ENCODE measurements around the gene SLX4.

The SLX4 gene

GRCh38 chr16:3553138-3553923 lies 58.1 kb downstream of the SLX4 start:
- no CpG with 5 or more reads among the region's 11 CpGs for WGBS (ENCODE audit: insufficient coverage, insufficient read length)
- H3K4me3 ChIP-seq (ENCODE audit: low read length), result no peak overlapping the region
- H3K27me3 ChIP-seq (ENCODE audit: control insufficient read depth, insufficient read depth, low read length), result no peaks in the 10 kb centered on the region
- peaks cover 14% of the 10 kb centered on the region for H3K4me1 ChIP-seq (ENCODE audit: control insufficient read depth, insufficient read depth, low read length)
- H3K27ac ChIP-seq (ENCODE audit: low read length), result no peak overlapping the region
- no peaks in the 10 kb centered on the region for H3K36me3 ChIP-seq (ENCODE audit: control insufficient read depth, insufficient read depth, low read length)
- DNase-seq (ENCODE audit: low read depth, low spot score), result peak; percentile 52
- no peaks in the 10 kb centered on the region for H3K9me3 ChIP-seq (ENCODE audit: control insufficient read depth, insufficient read depth, low read length)

GRCh38 chr16:3550851-3551847 lies 60.3 kb downstream of the SLX4 start:
- 100% methylated on average over 3 of the region's 6 CpGs for WGBS (ENCODE audit: insufficient coverage, insufficient read length)
- DNase-seq (ENCODE audit: low read depth, low spot score), result no peak
- no peaks in the 10 kb centered on the region for H3K36me3 ChIP-seq (ENCODE audit: control insufficient read depth, insufficient read depth, low read length)

GRCh38 chr16:3549906-3550305 lies 61.5 kb downstream of the SLX4 start:
- Histone ChIP-seq H3K27me3 (ENCODE audit: control insufficient read depth, insufficient read depth, low read length) (no peaks in the 10 kb centered on the region), H3K4me3 (ENCODE audit: low read length) (no peak overlapping the region), H3K36me3 (ENCODE audit: control insufficient read depth, insufficient read depth, low read length) (no peaks in the 10 kb centered on the region), H3K4me1 (ENCODE audit: control insufficient read depth, insufficient read depth, low read length) (peaks cover 14% of the 10 kb centered on the region), H3K27ac (ENCODE audit: low read length) (no peak overlapping the region), H3K9me3 (ENCODE audit: control insufficient read depth, insufficient read depth, low read length) (no peaks in the 10 kb centered on the region)
- DNase-seq (ENCODE audit: low read depth, low spot score), result no peak
- WGBS (ENCODE audit: insufficient coverage, insufficient read length), result no CpG with 5 or more reads among the region's 2 CpGs

More at GRCh38 chr16:3550851-3551847, 60.3 kb downstream of the SLX4 start:
- Histone ChIP-seq H3K9me3 (ENCODE audit: control insufficient read depth, insufficient read depth, low read length) (no peaks in the 10 kb centered on the region), H3K27ac (ENCODE audit: low read length) (no peak overlapping the region), H3K27me3 (ENCODE audit: control insufficient read depth, insufficient read depth, low read length) (no peaks in the 10 kb centered on the region), H3K4me1 (ENCODE audit: control insufficient read depth, insufficient read depth, low read length) (peaks cover 14% of the 10 kb centered on the region), H3K4me3 (ENCODE audit: low read length) (no peak overlapping the region)

GRCh38 chr16:3548859-3549258 lies 62.5 kb downstream of the SLX4 start:
- Histone ChIP-seq H3K36me3 (ENCODE audit: control insufficient read depth, insufficient read depth, low read length) (no peaks in the 10 kb centered on the region), H3K4me1 (ENCODE audit: control insufficient read depth, insufficient read depth, low read length) (peaks cover 6% of the 10 kb centered on the region), H3K27ac (ENCODE audit: low read length) (no peak overlapping the region), H3K4me3 (ENCODE audit: low read length) (no peak overlapping the region), H3K27me3 (ENCODE audit: control insufficient read depth, insufficient read depth, low read length) (no peaks in the 10 kb centered on the region), H3K9me3 (ENCODE audit: control insufficient read depth, insufficient read depth, low read length) (no peaks in the 10 kb centered on the region)
- DNase-seq (ENCODE audit: low read depth, low spot score), result no peak
- no CpG with 5 or more reads among the region's 15 CpGs for WGBS (ENCODE audit: insufficient coverage, insufficient read length)

GRCh38 chr16:3548445-3548844 lies 63.0 kb downstream of the SLX4 start:
- H3K27me3 ChIP-seq (ENCODE audit: control insufficient read depth, insufficient read depth, low read length), result no peaks in the 10 kb centered on the region
- H3K27ac ChIP-seq (ENCODE audit: low read length), result no peak overlapping the region
- WGBS (ENCODE audit: insufficient coverage, insufficient read length), result no CpG with 5 or more reads among the region's 10 CpGs
- peaks cover 6% of the 10 kb centered on the region for H3K4me1 ChIP-seq (ENCODE audit: control insufficient read depth, insufficient read depth, low read length)
- no peaks in the 10 kb centered on the region for H3K36me3 ChIP-seq (ENCODE audit: control insufficient read depth, insufficient read depth, low read length)
- no peaks in the 10 kb centered on the region for H3K9me3 ChIP-seq (ENCODE audit: control insufficient read depth, insufficient read depth, low read length)
- no peak for DNase-seq (ENCODE audit: low read depth, low spot score)
- H3K4me3 ChIP-seq (ENCODE audit: low read length), result no peak overlapping the region

GRCh38 chr16:3546986-3547682 lies 64.3 kb downstream of the SLX4 start:
- Histone ChIP-seq H3K4me1 (ENCODE audit: control insufficient read depth, insufficient read depth, low read length) (peaks cover 4% of the 10 kb centered on the region; the same call in 1 of the 2 replicates), H3K36me3 (ENCODE audit: control insufficient read depth, insufficient read depth, low read length) (no peaks in the 10 kb centered on the region)
- WGBS (ENCODE audit: insufficient coverage, insufficient read length), result 100% methylated on average over 1 of the region's 15 CpGs

GRCh38 chr16:3542601-3543373 lies 68.6 kb downstream of the SLX4 start:
- no peaks in the 10 kb centered on the region for H3K27me3 ChIP-seq (ENCODE audit: control insufficient read depth, insufficient read depth, low read length)
- no peaks in the 10 kb centered on the region for H3K9me3 ChIP-seq (ENCODE audit: control insufficient read depth, insufficient read depth, low read length)
- H3K4me1 ChIP-seq (ENCODE audit: control insufficient read depth, insufficient read depth, low read length), result peaks cover 3% of the 10 kb centered on the region; the same call in 1 of the 2 replicates
- no peak for DNase-seq (ENCODE audit: low read depth, low spot score)
- WGBS (ENCODE audit: insufficient coverage, insufficient read length), result no CpG with 5 or more reads among the region's 6 CpGs
- no peak overlapping the region for H3K4me3 ChIP-seq (ENCODE audit: low read length)
- no peak overlapping the region for H3K27ac ChIP-seq (ENCODE audit: low read length)
- H3K36me3 ChIP-seq (ENCODE audit: control insufficient read depth, insufficient read depth, low read length), result no peaks in the 10 kb centered on the region

More at GRCh38 chr16:3546986-3547682, 64.3 kb downstream of the SLX4 start:
- H3K27me3 ChIP-seq (ENCODE audit: control insufficient read depth, insufficient read depth, low read length), result no peaks in the 10 kb centered on the region
- DNase-seq (ENCODE audit: low read depth, low spot score), result no peak
- H3K9me3 ChIP-seq (ENCODE audit: control insufficient read depth, insufficient read depth, low read length), result no peaks in the 10 kb centered on the region
- H3K27ac ChIP-seq (ENCODE audit: low read length), result no peak overlapping the region
- no peak overlapping the region for H3K4me3 ChIP-seq (ENCODE audit: low read length)

GRCh38 chr16:3541527-3542155 lies 69.8 kb downstream of the SLX4 start:
- H3K4me1 ChIP-seq (ENCODE audit: control insufficient read depth, insufficient read depth, low read length), result peaks cover 3% of the 10 kb centered on the region; the same call in 1 of the 2 replicates
- no CpG with 5 or more reads among the region's 13 CpGs for WGBS (ENCODE audit: insufficient coverage, insufficient read length)

GRCh38 chr16:3538222-3538621 lies 73.2 kb downstream of the SLX4 start:
- Histone ChIP-seq H3K9me3 (ENCODE audit: control insufficient read depth, insufficient read depth, low read length) (no peaks in the 10 kb centered on the region), H3K27me3 (ENCODE audit: control insufficient read depth, insufficient read depth, low read length) (no peaks in the 10 kb centered on the region), H3K4me1 (ENCODE audit: control insufficient read depth, insufficient read depth, low read length) (peaks cover 3% of the 10 kb centered on the region; the same call in 1 of the 2 replicates), H3K27ac (ENCODE audit: low read length) (no peak overlapping the region), H3K4me3 (ENCODE audit: low read length) (no peak overlapping the region), H3K36me3 (ENCODE audit: control insufficient read depth, insufficient read depth, low read length) (peaks cover 7% of the 10 kb centered on the region)
- no CpG with 5 or more reads among the region's 4 CpGs for WGBS (ENCODE audit: insufficient coverage, insufficient read length)
- DNase-seq (ENCODE audit: low read depth, low spot score), result no peak

More at GRCh38 chr16:3541527-3542155, 69.8 kb downstream of the SLX4 start:
- Histone ChIP-seq H3K27ac (ENCODE audit: low read length) (no peak overlapping the region), H3K36me3 (ENCODE audit: control insufficient read depth, insufficient read depth, low read length) (no peaks in the 10 kb centered on the region), H3K9me3 (ENCODE audit: control insufficient read depth, insufficient read depth, low read length) (no peaks in the 10 kb centered on the region), H3K4me3 (ENCODE audit: low read length) (no peak overlapping the region), H3K27me3 (ENCODE audit: control insufficient read depth, insufficient read depth, low read length) (no peaks in the 10 kb centered on the region)
- DNase-seq (ENCODE audit: low read depth, low spot score), result no peak

Data from iPS DF 6.9 (cell line).